Hematopoietic multipotent progenitor cell treated with erythropoietin and hydrocortisone succinate and interleukin-3 and kit ligand, for 17 days (in vitro differentiated cells): ENCODE data around the gene SERPINB6.
"Not testable (repeated sequence)": the region's sequence is repeated elsewhere in the genome, so short reads cannot be mapped to it uniquely, and the experiment has no call there.

Experiments used
- DNase-seq: peaks from one replicate; pipeline ENCODE4 v3.0.0-alpha.2; 2015; ENCODE audit warnings: low spot score

SERPINB6 gene

DNA sequence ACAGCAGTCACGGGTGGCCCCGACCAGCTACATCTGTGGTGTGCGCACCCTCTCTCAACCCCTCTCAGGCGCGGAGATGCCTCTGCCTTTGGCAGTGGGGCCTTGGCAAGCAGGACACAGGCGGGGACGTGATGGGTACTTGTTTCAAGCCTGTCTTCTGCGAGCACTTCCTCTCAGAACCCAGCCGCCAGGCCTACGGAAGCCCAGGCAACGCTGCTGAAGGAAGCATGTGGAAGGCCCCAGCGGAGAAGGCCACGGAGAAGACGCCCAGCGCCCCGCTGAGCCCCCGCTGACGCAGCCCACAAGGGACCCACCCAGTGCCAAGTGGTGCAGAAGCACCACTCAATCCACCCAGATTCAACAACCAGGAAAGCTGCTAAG, 13.0 kb downstream of the SERPINB6 start:
- no peak for DNase-seq

DNA sequence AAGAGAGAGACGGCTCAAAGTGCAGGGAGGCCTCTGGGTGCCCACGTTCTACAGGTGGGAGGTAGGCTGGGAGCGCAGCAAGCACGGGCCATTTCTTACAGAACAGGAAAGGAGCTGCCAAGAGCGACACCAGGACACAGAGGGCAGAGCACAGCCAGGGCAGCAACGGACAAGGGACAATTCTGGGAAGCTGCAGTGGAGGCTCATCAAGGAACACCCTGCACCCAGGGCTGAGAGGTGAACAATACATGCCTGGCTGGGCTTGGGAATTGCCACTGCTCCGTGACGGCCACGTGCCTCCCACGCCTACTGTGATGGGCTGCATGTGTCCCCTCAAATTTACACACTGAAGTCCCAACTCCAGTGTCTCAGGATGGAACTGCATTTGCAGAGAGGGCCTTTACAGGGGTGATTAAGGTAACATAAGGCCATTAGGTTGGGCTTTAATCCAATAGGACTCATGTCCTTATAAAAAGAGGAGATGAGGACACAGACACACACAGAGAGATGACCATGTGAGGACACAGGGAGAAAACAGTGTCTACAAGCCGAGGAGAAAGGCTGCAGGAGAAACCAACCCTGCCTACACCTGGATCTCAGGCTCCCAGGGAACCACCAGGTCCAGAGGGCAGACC, 13.6 kb downstream of the SERPINB6 start:
- DNase-seq, result no peak

DNA sequence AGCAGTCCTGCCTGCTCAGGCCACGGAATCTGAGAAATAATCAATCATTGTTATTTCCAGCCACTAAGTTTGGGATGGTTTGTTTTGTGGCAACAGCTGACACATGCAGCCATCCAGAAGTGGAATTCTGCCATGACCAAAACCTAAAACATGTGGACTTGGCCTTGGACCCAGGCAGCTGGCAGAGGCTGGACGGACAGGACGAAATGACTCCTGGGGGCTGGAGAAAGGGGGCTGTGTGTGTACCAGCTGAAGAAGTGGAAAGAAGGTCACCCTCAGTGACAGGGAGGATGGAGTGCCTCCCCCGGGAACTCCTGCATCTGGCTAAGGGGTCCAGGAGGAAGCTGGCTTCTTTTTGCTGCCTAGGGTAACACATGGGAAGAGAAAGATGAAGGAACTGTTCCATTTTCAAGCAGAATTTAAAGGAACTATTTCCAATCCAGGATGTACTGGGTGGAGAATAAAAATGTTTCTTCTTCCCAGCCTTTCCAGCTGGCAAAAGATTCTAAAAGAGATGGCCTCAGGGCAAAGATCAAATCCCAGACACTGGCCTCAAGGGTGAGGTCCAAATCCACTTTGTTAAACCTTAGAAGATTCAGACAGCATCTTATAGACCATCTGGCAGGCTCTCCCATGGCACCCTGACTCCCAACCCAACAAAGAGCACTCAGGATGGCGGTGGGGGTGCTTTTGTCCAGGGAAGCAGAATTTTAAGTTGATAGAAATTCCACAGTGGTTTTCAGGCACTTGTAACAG, 14.3 kb downstream of the SERPINB6 start:
- no peak for DNase-seq

DNA sequence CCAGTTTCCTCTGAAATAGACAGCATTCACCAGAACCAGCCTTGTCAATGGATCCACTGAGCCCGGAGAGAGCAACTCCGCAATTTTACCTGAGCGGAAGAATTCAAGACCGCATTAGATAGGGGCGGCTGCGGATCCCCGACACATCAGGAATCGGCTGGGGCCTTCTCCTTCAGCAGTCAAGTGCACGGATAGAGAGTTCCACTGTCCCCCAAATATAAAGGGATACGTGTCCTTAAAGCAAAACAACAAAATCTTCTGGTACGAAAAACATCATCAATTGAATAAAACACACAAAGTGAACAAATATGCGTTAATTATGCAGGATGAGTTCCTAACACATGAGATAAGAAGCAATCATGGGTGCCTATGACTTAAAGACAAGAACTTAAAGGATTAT, 18.3 kb downstream of the SERPINB6 start:
- no peak for DNase-seq

DNA sequence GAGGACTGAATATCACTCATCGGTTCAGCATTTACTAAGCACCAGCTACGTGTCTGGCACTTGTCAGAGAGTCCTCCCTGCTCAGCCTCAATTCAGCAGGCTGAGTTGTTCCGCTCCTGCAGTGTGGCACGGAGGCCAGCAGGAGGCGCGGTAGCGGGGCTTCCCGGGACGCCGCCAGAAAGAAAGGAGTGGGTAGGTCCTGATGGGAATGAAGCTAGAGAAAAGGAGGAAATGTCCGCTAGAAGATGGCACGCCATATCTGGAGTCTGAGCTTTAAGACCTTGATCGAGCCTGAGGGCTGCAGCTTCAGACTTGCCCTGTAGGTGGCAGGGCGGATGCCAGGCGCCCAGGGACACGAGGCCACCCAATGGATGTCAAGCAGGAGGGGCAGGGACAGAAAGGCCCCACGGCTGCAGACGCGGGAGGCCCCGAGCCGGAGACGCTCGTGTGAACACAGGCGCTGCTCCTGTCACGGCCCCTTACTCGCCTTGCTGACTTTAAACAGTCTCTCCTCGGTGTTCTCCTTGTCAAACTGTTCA, 18.7 kb downstream of the SERPINB6 start:
- DNase-seq, result peak; percentile 75

DNA sequence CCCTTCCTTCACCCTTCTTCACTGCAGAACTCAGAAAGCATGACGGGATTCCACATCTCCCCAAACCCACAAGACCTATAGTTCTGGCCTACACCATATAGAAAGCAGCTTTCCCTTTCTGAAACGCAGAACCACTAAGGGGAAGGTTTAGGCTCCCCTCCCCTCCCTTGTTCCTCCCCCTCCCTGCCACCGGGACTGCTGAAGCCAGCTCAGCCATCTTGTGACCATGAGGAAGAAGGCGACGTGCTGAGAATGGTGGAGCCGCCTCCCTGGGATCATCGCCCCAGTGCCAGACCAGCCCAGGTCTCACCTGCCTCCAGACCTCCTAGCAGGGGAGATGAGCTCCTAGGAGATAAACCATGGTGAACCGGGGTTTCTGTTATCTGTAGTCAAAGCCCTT, 19.6 kb downstream of the SERPINB6 start:
- DNase-seq, result no peak

DNA sequence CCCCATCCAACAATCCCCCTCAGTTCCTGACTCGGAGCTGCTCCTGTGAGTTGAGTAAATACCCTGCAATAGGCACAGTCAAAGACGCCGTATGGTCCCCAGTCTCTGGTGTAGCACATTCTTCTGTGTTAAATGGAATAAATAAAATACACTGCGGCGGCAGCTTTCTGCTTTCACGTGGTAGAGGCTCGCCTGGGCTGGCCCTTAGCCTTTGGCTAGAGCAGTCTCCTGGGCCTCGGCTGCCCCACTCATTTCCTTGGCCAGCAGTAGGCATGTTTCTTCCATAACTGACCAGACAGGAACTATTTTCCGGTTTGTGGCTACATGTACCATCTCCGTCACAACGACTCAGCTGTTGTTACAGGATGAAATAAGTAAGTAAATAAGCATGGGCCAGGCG, 20.7 kb downstream of the SERPINB6 start:
- DNase-seq, result no peak

DNA sequence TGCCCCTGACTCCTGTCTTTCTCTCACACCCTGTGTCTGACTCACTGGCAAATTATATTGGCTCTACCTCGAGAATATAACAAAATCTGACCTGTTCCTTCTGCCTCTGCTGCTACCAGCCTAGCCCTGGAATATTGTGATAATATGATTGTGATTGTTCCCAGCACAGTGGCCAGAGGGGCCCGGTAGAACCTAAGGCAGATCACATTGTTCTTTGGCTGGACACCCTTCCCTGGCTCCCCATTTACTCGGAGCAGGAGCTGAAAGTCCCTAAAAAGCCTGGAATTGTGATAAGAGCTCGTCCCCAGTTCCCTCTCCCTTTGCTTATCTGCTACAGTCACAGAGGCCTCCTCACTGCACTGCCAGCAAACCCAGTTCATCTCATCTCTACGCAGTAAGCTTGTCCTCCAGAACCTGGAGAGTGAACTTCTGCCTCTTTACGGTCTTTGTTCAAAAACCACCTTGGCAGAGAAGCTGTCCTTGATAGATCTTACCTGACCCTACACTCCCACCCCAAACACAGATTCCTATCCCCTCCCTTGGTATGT, 21.8 kb downstream of the SERPINB6 start:
- no peak for DNase-seq

DNA sequence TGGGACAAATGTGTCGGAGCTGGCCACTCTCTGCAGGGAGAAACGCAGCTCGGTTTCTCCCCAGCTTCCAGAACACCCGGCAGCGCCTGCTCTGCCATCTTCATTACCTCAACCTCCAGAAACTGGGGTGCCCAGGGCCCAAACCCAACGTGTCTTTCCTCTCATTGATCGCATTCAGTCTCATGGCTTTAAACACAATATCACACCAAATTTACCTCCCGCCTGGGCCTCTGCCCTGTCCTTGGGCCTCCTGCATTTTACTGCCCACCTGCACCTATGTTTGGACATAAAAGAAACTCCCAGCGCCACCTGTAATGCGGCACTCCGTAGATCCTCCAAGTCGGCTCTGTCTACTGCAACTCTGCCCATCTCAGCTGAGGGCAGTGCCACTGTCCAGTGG, 22.2 kb downstream of the SERPINB6 start:
- DNase-seq, result no peak

DNA sequence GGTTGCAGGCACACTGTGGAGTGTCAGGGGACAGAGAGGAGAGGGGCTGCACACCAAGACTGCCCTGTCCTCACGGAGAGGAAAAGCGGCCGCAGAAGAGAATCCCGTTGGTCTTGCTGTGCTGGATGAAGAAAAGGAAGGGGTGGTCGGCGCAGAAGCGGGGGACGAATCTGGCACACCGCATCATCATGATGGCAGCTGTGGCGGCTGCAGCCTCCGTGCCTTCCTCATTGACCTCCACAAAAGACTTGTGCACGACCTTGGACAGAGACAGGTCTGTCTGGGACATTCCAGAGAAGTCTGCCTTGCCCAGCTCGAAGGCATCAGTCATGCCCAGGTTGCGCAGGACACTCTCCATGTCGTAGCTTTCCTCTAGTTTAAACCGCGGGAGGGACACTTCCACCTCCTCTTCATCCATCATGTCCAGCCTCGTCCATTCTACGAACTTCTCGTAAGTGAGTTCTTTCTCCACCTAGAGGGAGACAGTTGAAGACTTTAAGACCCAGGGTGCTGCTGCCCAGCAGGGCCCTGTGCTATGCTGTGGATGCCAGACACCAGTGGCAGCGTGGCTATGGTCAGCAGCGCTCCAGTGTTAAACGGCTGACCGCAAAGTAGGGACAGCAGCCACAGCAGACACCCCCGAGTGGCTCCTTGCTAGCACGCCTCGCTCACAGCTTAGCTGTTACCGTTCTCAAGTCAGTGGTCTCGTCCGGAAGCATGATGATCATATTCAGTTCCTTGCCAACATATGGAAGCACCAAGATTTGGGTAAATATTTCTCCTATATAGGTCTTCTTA, 22.9 kb downstream of the SERPINB6 start:
- no peak for DNase-seq

DNA sequence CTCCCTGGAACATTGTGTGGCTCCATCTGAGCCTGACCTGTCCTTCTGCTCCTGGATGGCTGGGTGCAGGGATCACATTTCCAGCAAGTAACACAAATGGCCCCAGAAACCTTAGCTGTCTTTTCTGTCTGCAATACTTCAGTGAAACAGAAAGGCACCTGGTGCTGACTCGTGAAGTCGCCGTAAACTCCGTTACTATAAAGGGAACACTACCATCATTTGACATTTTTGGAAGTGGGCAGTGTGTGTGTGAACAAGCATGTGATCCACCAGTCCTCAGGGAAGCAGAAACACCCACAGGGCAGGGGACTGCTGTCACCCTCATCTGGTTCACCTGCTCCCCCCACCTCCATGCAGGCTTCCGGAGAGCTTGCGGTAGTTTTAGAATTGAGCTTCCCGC, 23.9 kb downstream of the SERPINB6 start:
- DNase-seq, result no peak

DNA sequence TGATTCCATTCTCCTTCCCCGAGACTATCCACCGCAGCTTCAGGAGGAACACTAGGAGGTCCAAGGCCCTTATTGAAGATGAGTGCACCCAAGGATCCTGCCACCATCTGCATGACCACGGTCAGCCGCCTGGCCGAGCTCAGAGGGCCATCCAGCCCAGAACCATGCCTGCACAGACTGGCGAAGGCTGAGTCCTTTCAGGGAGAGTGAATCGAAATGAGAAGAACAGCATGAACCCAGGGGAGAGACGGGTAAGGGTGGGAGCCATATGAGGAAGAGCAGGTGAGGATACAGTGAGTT, 26.3 kb downstream of the SERPINB6 start:
- no peak for DNase-seq

DNA sequence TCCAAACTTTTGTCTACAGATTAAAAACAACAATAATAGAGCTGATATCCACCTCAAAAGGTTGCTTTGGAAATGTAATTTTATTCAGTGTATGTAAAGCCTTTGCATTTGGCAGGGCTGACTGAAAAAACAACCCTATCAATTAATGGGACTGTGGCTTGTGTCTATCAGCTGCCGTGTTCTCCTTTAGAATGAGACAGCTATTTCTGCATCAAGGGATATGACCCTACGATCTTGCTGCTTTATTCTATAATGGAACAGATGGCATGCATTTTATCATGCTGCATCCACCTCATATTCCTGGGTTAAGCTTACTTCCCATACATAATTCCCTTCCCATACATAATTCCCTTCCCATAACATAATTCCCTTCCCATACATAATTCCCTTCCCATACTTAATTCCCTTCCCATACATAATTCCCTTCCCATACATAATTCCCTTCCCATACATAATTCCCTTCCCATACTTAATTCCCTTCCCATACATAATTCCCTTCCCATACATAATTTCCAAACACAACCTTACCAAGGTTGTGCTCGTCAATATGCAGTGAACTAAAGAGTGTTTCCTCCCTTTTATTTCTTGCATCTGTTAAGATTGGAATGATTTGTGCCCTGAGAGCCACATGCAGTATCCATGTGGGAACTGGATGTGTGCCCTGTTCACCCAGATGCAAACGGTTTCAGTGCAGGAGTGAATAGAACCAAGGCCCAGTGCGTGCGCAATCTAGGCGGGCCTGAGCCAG, 26.8 kb downstream of the SERPINB6 start:
- DNase-seq, result no peak

DNA sequence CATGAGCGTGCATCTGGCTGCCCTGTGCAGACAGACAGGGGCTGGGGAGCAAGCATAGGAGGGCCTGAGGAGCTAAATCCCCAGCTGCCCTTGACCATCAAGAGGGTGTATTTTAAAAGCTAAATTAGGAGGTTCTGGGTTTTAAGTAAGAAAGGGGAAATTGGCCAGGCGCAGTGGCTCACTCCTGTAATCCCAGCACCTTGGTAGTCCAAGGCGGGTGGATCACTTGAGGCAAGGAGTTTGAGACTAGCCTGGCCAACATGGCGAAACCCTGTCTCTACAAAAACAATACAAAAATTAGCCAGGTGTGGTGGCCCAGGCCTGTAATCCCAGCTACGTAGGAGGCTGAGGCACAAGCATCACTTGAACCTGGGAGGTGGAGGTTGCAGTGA, 27.8 kb downstream of the SERPINB6 start:
- DNase-seq, result no peak

DNA sequence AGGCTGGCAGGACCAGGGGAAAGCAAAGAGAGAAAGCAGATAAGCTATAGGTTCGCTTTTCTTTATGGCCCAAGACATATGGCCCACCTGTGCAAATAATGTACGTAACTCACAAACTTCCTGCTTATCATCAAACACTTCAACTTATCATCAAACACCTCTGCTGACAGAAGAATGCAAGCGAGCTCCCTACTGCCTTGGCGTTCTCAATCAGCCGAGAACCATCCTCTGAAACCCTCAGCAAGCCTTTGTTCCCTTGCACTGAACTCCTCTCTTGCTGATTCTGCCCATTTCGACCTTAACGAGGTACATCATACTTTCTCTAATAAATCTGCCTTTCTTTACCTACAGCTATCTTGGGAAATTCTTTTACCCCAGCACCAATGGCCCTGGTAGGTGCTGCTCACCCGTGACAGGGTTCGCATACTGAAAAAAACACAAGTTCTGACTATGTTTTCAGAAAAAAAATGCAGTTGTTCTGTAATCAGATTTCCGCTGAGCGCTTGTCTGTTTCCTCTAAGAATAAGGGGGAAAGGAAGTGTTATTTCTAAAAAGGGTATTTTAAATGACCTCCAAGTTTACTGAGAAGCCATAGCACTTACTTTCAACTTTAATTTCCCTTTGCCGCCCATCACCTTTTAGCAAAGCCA, 28.3 kb downstream of the SERPINB6 start:
- DNase-seq, result no peak

DNA sequence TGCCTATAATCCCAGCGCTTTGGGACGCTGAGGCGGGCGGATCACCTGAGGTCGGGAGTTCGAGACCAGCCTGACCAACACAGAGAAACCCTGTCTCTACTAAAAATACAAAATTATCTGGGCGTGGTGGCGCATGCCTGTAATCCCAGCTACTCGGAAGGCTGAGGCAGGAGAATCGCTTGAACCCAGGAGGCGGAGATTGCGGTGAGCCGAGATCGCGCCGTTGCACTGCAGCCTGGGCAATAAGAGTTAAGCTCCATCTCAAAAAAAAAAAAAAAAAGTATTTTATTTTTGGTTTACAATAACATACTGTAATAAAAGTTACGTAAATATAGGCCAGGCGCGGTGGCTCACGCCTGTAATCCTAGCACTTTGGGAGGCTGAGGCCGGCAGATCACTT, 29.3 kb downstream of the SERPINB6 start:
- not testable (repeated sequence) for DNase-seq

DNA sequence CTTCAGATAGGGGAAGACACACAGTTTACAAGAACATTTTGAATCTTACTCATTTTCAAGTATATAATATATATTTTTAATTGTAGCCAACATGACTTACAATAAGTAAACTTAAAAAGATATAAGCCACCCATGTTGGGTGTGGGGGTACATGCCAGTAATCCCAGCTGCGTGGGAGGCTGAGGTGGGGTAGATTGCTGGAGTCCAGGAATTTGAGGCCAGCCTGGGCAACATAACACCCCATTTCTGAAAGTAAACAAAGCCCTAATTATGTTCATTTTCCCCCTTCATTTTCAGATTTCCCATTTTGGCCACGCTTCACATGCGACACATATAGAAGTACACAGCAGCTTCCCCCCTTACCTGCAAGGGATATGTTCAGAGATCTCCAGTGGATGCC, 30.5 kb downstream of the SERPINB6 start:
- no peak for DNase-seq

DNA sequence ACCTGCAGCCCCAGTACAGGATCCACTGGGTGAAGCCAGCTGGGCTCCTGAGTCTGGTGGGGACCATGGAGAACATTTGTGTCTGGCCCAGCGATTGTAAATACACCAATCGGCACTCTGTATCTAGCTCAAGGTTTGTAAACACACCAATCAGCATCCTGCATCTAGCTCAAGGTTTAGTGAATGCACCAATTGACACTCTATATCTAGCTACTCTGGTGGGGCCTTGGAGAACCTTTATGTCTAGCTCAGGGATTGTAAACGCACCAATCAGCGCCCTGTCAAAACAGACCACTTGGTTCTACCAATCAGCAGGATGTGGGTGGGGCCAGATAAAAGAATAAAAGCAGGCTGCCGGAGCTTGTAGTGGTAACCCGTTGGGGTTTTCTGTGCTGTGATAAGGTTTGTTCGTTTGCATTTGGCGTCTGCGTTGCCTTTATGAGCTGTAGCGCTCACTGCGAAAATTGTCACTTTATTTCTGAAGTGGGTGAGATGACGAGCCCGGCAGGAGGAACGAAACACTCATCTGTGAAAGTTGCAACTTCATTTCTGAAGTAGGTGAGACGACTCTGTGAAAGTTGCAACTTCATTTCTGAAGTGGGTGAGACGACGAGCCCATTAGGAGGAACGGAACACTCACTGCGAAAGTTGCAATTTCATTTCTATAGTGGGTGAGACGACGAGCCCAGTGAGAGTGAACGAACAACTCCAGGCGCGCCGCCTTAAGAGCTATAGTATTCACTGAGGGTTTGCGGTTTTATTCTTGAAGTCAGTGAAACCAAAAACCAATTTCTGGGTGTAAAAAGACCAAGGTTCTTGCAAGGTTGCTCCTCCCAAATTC, 31.1 kb downstream of the SERPINB6 start:
- no peak for DNase-seq

DNA sequence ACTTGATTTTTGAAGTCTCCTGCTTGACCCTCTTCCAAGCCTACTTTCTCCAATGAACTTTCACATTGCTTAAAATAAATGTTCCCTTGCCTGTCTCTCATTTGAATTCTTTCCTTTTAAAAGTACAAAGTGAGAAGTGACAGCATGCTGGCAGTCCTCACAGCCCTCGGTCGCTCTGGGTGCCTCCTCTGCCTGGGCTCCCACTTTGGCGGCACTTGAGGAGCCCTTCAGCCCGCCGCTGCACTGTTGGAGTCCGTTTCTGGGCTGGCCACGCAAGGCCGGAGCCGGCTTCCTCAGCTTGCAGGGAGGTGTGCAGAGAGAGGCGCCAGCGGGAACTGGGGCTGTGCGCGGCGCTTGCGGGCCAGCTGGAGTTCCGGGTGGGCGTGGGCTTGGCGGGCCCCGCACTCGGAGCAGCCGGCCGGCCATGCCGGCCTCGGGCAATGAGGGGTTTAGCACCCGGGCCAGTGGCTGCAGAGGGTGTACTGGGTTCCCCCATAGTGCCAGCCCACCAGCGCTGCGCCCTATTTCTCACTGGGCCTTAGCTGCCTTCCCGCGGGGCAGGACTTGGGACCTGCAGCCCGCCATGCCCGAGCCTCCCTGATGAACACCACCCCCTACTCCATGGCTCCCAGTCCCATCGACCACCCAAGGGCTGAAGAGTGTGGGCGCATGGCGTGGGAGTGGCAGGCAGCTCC, 31.9 kb downstream of the SERPINB6 start:
- DNase-seq, result no peak

DNA sequence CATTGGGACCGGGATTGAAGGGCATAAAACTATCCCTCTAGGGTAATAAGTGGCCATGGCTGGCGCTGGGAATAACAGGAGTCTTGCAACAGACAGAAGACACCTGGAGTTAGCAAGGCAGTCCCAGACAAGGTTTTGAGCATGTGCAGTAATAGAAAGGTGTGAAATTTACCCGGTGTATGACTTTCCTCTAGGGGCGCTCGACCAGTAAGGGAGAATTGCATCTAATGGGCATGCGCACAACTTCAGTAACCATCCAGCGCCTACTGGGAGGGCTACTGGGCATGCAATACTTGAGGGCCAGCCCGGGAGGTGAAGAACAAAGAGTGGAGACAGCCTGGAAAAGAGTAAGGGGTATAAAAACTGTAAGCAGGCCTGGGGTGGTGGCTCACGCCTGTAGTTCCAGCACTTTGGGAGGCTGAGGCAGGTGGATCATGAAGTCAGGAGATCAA, 32.7 kb downstream of the SERPINB6 start:
- no peak for DNase-seq
